Stromal cell of bone marrow (primary cell): ENCODE measurements around the gene BHLHA9.
"Not testable (repeated sequence)": the region's sequence is repeated elsewhere in the genome, so short reads cannot be mapped to it uniquely, and the experiment has no call there.

Experiments
- DNase-seq: peaks from one replicate; pipeline ENCODE4 v3.0.0-alpha.2; 2012; ENCODE audit warnings: low read depth

BHLHA9 gene

GRCh38 chr17:1301546-1301945, 31.3 kb downstream of the BHLHA9 start:
- DNase-seq = no peak

GRCh38 chr17:1302761-1303160, 32.5 kb downstream of the BHLHA9 start:
- no peak for DNase-seq

GRCh38 chr17:1304522-1304921, 34.3 kb downstream of the BHLHA9 start:
- DNase-seq = no peak

GRCh38 chr17:1304962-1305563, 34.8 kb downstream of the BHLHA9 start:
- DNase-seq = no peak

GRCh38 chr17:1307829-1308228, 37.6 kb downstream of the BHLHA9 start:
- not testable (repeated sequence) for DNase-seq

GRCh38 chr17:1312261-1312870, 42.1 kb downstream of the BHLHA9 start:
- no peak for DNase-seq

- DNase-seq = no peak
Measured at GRCh38 chr17:1313270-1314005, 43.2 kb downstream of the BHLHA9 start.

GRCh38 chr17:1315409-1315808, 45.2 kb downstream of the BHLHA9 start:
- no peak for DNase-seq

- DNase-seq = no peak
Measured at GRCh38 chr17:1315891-1316403, 45.7 kb downstream of the BHLHA9 start.
